Measurements from ENCODE around the gene SAYSD1.

Gene SAYSD1

GRCh38 chr6:39056191-39056590 is 58.8 kb downstream of the SAYSD1 start:
- no peak for DNase-seq

GRCh38 chr6:39055661-39056060 is 59.3 kb downstream of the SAYSD1 start:
- DNase-seq, result no peak

DNA sequence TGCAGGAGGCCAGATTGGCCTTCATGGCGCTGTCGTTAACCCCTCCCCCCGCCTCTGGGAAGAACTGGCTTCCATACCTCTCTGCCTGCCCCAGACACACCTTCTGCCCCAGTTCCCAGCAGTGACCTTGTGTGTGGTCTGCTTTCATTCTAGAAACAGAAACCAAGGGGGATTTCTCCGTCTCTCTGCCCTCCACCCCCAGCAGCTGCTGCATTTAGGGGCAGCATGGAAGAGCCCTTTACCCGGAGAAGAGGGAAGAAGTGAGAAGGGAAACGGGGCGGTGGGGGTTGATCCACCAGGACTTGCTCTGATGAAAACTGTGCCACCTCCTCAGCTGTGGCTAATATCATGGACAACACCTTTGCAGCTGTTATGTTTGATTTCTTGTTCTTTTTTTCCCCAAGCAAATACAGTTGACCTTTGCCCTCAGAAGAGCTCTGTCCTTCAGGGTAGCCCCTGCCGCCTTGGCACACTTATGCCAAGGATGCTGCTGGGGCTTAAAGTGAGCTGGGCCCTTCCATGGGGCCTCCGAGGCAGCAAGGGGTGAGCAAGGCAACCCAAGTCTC is 60.3 kb downstream of the SAYSD1 start:
- DNase-seq, result no peak

Data from activated CD8-positive, alpha-beta memory T cell treated with anti-CD3 and anti-CD28 coated beads, Interleukin-2, amount 50 U/mL, for 48 hours (primary cell).